Measurements from ENCODE around the gene GALNS. TPM values are rescaled to one million over a fixed set of nuclear protein-coding genes. Genes with fewer than 3 reads are reported as not detected.

GALNS gene
- total RNA-seq, 1 donor from 2014 or later = 62.2 TPM

GRCh38 chr16:88838566-88838965 lies 18.2 kb downstream of the GALNS start:
- H3K4me3 ChIP-seq = no peak overlapping the region
- peaks cover 33 to 41% of the 10 kb centered on the region in 2 donors for H3K36me3 ChIP-seq
- no peaks in the 10 kb centered on the region for H3K9me3 ChIP-seq
- H3K27ac ChIP-seq = no peak overlapping the region
- TF ChIP-seq, protein P1, sequence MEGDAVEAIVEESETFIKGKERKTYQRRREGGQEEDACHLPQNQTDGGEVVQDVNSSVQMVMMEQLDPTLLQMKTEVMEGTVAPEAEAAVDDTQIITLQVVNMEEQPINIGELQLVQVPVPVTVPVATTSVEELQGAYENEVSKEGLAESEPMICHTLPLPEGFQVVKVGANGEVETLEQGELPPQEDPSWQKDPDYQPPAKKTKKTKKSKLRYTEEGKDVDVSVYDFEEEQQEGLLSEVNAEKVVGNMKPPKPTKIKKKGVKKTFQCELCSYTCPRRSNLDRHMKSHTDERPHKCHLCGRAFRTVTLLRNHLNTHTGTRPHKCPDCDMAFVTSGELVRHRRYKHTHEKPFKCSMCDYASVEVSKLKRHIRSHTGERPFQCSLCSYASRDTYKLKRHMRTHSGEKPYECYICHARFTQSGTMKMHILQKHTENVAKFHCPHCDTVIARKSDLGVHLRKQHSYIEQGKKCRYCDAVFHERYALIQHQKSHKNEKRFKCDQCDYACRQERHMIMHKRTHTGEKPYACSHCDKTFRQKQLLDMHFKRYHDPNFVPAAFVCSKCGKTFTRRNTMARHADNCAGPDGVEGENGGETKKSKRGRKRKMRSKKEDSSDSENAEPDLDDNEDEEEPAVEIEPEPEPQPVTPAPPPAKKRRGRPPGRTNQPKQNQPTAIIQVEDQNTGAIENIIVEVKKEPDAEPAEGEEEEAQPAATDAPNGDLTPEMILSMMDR (IDR thresholded peaks at IDR 0.05) = no peak
- no peaks in the 10 kb centered on the region for H3K4me1 ChIP-seq
- no peaks in the 10 kb centered on the region for H3K27me3 ChIP-seq
- intact Hi-C loops (cut with DNase I) = no loop called here
- no peak for DNase-seq (ENCODE audit: low spot score in 2 of 2)

DNA sequence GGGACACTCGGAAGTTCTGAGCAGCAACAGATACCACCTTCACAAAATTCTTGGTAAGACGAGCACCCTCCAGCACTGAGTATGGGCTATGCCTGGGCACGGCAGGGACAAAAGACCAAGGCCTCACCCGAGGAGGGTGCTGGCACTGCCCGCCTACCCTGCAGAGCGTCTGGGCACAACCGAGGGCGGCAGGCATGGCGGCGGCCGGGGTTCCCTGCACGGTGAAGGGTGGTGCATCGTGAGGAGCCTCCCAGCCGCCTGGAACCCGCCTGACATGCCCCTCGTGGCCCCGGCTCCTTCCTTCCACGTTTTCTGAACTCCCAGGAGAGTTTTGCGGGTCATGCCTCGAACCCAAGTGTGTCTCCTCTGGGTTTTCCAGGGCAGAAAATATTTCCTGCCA lies 18.9 kb downstream of the GALNS start:
- intact Hi-C loops (cut with DNase I) = no loop called here

DNA sequence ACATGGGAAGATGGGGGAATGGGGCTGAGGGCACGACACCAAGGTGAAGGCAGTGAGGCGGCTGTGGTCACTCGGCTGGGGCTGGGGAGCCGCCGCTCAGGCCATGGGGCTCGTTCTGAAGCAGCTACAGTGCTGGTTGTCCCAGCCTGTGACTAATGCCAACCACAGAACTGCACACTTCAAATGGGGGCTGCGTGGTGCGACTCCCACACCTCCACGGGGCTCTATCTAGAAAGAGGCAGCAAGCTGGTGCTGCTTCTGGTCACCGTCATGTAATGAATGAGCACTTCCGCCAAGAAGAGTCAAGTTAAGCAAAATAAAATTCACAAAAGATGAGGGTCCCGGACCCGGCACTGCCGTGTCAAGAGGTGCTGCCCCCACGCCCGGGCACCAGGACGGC lies 20.0 kb downstream of the GALNS start:
- Histone ChIP-seq H3K27ac (no peak overlapping the region), H3K36me3 (peaks cover 27 to 41% of the 10 kb centered on the region in 2 donors), H3K4me3 (no peak overlapping the region), H3K9me3 (no peaks in the 10 kb centered on the region), H3K4me1 (no peaks in the 10 kb centered on the region), H3K27me3 (no peaks in the 10 kb centered on the region)
- TF ChIP-seq, protein P1 (IDR thresholded peaks at IDR 0.05) = no peak
- intact Hi-C loops (cut with DNase I) = no loop called here
- no peak for DNase-seq (ENCODE audit: low spot score in 2 of 2)

More for the DNA sequence above, 18.9 kb downstream of the GALNS start:
- no peak overlapping the region for H3K4me3 ChIP-seq
- no peak for DNase-seq (ENCODE audit: low spot score in 2 of 2)
- no peaks in the 10 kb centered on the region for H3K27me3 ChIP-seq
- H3K36me3 ChIP-seq = peaks cover 29 to 41% of the 10 kb centered on the region in 2 donors
- TF ChIP-seq, protein P1 (IDR thresholded peaks at IDR 0.05) = no peak
- H3K4me1 ChIP-seq = no peaks in the 10 kb centered on the region
- H3K27ac ChIP-seq = no peak overlapping the region
- no peaks in the 10 kb centered on the region for H3K9me3 ChIP-seq

DNA sequence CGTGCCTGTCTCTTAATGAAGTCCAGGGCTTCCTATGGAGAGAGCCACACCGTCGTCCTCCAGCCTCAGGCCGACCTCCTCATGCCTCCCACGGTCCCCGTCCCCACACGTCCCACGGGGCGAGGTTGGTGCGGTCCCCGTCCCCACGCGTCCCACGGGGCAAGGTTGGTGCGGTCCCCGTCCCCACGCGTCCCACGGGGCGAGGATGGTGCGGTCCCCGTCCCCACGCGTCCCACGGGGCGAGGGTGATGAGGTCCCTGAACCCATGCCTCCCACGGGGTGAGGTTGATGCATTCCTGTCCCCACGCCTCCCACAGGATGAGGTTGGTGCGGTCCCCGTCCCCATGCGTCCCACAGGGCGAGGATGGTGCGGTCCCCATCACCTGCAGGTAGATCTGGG lies 20.9 kb downstream of the GALNS start:
- Histone ChIP-seq H3K27me3 (no peaks in the 10 kb centered on the region), H3K4me1 (no peaks in the 10 kb centered on the region), H3K36me3 (peaks cover 23 to 42% of the 10 kb centered on the region in 2 donors), H3K4me3 (no peak overlapping the region), H3K9me3 (no peaks in the 10 kb centered on the region), H3K27ac (no peak overlapping the region)
- TF ChIP-seq, protein P1 (IDR thresholded peaks at IDR 0.05) = no peak
- intact Hi-C loops (cut with DNase I) = no loop called here
- DNase-seq (ENCODE audit: low spot score in 2 of 2) = no peak

GRCh38 chr16:88835383-88835782 lies 21.4 kb downstream of the GALNS start:
- intact Hi-C loops (cut with DNase I) = no loop called here
- DNase-seq (ENCODE audit: low spot score in 2 of 2) = peak in 1 of 2 donors; percentile 77

More at GRCh38 chr16:88835383-88835782, 21.4 kb downstream of the GALNS start:
- no peaks in the 10 kb centered on the region for H3K4me1 ChIP-seq
- no peak overlapping the region for H3K27ac ChIP-seq
- TF ChIP-seq, protein P1 (IDR thresholded peaks at IDR 0.05) = no peak
- no peak overlapping the region for H3K4me3 ChIP-seq
- H3K9me3 ChIP-seq = no peaks in the 10 kb centered on the region
- H3K36me3 ChIP-seq = peaks cover 19 to 42% of the 10 kb centered on the region in 2 donors
- no peaks in the 10 kb centered on the region for H3K27me3 ChIP-seq

All from ascending aorta (tissue), 2 donors.